ENCODE measurements around the gene AFAP1.
A peak's percentile ranks its signal among the peaks of the same experiment; 100 is the strongest.

Gene AFAP1

GRCh38 chr4:7766086-7766485, 173.6 kb downstream of the AFAP1 start:
- DNase-seq: no peak

GRCh38 chr4:7765666-7766065, 174.0 kb downstream of the AFAP1 start:
- no peak for DNase-seq

- no peak for DNase-seq
Measured at GRCh38 chr4:7764466-7764865, 175.2 kb downstream of the AFAP1 start.

GRCh38 chr4:7763788-7764187, 175.9 kb downstream of the AFAP1 start:
- DNase-seq: no peak

- no peak for DNase-seq
Measured at GRCh38 chr4:7763106-7763505, 176.6 kb downstream of the AFAP1 start.

GRCh38 chr4:7762376-7763030, 177.2 kb downstream of the AFAP1 start:
- no peak for DNase-seq

- DNase-seq: peak; percentile 13
Measured at GRCh38 chr4:7761720-7762119, 177.9 kb downstream of the AFAP1 start.

GRCh38 chr4:7761312-7761711, 178.3 kb downstream of the AFAP1 start:
- DNase-seq: no peak

- DNase-seq: no peak
Measured at GRCh38 chr4:7760706-7761105, 179.0 kb downstream of the AFAP1 start.

GRCh38 chr4:7760228-7760627, 179.4 kb downstream of the AFAP1 start:
- DNase-seq: no peak

GRCh38 chr4:7759635-7760034, 180.0 kb downstream of the AFAP1 start:
- DNase-seq: no peak

- DNase-seq: no peak
Measured at GRCh38 chr4:7759216-7759615, 180.4 kb downstream of the AFAP1 start.

GRCh38 chr4:7758476-7758875, 181.2 kb downstream of the AFAP1 start:
- no peak for DNase-seq

GRCh38 chr4:7757501-7758471, 181.9 kb downstream of the AFAP1 start:
- no peak for DNase-seq

- DNase-seq: no peak
Measured at GRCh38 chr4:7756561-7757355, 182.9 kb downstream of the AFAP1 start.

- DNase-seq: no peak
Measured at GRCh38 chr4:7756071-7756470, 183.6 kb downstream of the AFAP1 start.

- DNase-seq: no peak
Measured at GRCh38 chr4:7755561-7755960, 184.1 kb downstream of the AFAP1 start.

GRCh38 chr4:7754565-7755262, 184.9 kb downstream of the AFAP1 start:
- no peak for DNase-seq

- no peak for DNase-seq
Measured at GRCh38 chr4:7753931-7754465, 185.7 kb downstream of the AFAP1 start.

- DNase-seq: no peak
Measured at GRCh38 chr4:7753271-7753670, 186.4 kb downstream of the AFAP1 start.

GRCh38 chr4:7752649-7753048, 187.0 kb downstream of the AFAP1 start:
- DNase-seq: no peak

- no peak for DNase-seq
Measured at GRCh38 chr4:7750972-7751371, 188.7 kb downstream of the AFAP1 start.

Data from NCI-H526 treated with DMSO at 0.1 percent for 48 hours (cell line).